Cerebellar cortex (tissue), 1 donor: ENCODE data around the gene CDK12.

ENCODE experiments used
- DNase-seq: peaks from one replicate; pipeline ENCODE4 v3.0.0-alpha.2; 2015; ENCODE audit warnings: low spot score

CDK12 gene

GRCh38 chr17:39582658-39583057 is 121.4 kb downstream of the CDK12 start:
- DNase-seq: no peak
